CD4-positive, alpha-beta T cell treated with Interleukin-10 for 1 hour (primary cell): ENCODE results near the gene SLC25A45.

Experiments used
- DNase-seq: peaks from one replicate; pipeline ENCODE4 v3.0.0-alpha.2; 2020

Gene SLC25A45

DNA sequence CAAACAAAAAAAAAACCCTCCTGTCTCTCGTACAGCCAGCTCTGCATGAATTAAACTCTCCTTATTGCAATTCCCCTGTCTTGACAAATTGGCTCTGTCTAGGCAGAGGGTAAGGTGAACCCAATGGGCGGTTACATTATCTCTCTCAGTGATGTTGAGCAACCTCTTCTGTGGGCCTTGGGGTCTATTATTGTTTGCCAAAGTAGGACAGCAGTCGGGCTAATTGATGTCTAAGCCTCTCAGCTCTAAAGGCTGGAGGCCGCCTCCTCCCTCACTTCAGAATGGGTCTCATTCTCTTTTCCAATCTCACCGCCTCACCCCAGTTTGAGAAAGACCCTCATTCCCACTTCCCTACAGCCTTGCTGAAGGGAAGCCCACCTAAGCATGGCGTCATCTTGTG, 1.3 kb upstream of the SLC25A45 start:
- DNase-seq: no peak

DNA sequence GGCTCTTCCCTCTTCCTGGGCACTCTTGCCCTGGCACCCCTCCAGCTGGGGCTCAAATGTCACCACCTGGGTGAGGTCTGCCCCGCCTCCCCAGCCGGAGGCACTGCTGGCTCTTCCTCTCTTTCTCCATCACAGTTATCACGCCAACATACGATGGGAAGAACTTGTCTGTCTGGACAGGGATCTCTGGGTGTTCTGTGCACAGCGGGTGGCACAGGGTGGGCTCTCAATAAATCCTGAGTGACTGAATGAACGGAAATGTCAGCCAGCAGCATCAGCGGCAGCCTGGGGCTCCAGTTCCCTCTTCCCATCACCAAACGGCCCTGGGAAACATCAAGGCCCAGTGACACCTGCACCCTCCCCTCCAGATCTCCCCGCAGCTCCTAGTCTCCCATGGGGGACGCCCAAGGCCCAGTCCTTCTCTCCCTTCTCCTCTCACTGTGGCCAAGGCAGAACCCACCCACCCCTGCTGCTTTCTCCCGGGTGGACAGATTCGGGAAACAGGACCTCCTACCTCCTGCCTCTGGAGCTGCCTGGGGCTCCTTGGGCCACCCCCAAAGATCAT, 440 bp upstream of the SLC25A45 start:
- no peak for DNase-seq

DNA sequence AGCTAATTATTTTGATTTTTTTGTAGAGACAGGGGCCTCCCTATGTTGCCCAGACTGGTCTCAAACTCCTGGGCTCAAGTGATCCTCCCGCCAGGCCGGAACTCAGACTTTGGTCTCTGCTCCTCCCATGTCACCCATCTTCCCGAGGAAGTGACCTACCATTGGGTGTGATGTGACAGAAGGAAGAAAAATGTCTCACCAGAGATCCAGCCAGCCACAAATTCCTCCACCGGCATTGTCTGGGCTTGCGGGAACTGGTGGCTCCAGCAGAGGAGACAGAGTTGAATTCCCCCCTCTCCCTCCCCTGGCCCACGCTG, 772 bp downstream of the SLC25A45 start:
- no peak for DNase-seq

DNA sequence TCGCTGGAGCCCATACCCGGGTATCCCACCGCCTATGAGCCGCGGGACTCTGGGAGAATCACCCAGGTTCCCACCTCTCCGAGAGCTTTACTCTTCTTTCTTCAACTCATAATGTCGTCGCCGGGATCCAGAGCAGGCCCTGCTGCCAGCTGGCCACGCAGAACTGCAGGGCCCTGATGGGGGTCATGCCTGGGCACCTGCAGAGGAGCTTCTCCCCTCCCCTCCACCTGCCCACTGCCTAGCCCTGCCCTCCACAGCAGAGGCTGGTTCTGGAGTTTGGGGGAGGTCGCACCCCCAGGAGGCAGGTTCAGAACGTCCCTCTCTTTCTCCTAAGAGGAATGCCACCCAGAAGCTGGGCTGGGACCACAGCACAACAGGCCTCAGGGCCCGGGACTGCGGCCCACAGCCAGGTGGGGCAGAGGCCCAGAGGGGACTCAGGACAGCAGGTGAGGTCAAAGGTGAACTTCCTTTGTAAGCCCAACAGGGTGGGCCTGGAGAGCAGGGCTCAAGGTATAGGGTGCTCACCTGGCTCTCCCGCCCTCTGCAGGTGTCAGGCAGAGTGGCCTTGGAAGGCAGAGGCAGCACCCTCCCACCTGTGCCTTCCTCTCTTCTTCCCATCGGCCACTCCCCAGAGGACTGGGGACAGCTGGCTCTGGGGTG, 1.9 kb downstream of the SLC25A45 start:
- no peak for DNase-seq

DNA sequence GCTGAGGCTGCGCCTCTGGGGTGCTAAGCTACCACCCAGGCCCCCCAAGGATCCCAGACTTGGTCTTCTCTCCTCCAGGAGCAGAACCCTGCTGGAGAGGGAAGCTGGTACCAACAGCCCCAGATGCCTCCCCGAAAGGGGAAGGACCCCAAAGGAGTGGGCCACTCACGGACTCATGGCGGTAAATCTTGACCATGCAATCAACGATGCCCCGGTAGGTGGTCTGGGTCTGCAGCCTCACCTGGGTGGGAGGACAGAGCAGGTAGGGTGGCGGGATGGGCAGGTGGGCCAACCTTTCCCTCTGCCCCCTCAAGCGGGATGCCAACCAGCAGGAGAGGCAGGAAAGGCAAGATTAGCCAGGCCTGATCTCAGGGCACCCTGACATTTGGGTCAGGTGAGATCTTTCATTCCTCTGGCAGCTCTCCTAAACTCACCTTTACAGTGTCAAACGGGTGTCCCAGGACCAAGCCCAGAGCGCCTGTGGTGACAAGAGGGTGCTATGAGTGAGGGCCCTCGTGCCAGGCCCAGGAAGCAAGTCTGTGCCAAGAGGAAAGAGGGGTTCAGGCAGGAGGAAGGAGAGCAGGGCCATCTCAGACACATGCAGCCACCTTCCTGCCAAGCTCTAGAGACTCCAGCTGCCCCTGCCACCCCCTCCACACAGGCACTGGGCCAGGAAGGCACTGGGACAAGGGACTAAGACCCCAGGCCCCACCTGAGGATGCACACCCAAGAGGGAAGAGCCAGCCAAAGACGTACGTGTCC, 2.6 kb downstream of the SLC25A45 start:
- no peak for DNase-seq

DNA sequence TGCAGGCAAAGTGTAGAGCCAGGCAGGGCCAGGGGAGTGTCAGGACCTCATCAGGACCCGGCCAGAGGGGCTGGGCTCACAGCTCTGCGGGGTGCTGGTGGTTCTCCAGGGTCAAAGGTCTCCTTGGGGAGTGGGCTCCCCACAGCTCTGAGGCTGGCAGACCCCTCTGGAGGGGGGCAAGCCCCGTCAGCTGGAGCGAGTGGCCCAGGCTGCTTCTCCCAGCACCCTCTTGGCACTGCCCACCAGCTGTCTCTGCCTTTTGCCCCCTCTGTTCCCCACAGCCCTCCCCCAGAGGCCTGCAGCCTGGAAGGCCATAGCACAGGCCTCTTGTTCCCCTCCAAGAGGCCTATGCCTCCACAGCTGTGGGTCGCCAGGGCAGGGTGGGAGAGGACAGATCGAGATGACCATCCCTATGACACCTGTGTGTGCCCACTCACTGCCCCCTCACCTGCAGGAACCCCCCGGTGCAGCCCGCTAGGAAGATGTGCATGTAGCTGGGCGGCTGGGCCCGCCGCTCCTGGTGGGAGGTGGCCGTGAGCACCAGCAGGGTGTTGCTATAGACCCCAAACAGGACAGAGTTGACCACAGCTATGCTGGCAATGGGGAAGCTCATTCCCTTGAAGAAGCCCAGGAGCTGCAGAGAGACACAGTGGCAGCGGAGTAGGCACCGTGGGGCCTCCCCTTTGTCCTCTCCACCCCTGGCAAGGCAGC, 3.4 kb downstream of the SLC25A45 start:
- no peak for DNase-seq

DNA sequence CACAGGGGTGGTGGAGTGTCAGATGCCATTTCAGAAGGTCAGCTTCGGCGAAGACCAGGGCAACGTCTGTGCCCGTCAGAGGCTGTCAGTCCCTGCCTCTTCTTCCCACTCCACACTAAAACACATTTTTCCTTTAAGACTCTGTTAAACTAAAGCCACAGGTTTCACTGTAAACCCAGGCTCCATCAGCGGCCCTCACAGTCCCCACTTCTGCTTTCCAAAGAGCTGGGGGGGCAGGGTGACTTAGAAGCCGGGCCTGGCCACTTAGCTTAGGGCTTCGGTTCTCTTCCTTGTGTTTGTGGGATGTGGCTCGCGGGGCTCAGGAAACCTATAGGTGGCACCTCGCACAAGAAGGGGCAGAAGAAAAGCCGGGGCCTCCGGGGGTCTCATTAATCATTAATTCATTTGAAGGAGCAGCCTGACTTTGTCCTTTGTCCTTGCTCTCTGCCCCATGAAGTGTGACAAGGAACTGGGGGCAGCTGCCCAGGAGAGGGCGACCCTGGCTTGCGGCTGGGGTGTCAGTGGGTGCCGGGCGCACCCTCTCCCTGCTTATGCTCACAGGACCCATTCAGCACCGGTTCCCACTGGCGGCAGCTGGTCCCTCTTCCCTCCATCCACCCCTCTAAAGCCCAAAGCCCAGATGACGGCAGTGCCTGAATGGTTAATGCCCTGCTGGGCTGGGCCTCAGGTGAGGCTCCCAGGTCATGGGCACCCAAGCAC, 4.1 kb downstream of the SLC25A45 start:
- DNase-seq: no peak

DNA sequence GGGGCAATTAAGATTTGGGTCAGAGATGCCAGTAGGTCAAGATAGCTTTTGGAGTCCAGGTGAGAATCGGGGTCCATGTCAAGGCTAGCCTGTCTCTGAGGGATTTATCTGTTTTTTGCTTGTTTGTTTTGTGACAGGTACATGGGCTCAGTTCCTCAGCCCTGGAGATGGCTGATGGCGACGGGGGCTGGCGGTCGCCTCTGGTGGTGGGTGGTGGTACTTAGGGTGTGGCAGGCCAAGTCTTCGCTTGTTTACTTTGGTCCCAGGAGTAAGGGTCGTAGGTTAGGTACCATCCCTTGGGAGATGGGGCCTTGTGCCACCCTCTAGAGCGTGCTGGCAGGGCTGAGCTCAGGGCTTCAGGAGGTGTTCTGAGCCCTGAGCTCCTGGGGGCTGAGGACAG, 4.7 kb downstream of the SLC25A45 start:
- no peak for DNase-seq

DNA sequence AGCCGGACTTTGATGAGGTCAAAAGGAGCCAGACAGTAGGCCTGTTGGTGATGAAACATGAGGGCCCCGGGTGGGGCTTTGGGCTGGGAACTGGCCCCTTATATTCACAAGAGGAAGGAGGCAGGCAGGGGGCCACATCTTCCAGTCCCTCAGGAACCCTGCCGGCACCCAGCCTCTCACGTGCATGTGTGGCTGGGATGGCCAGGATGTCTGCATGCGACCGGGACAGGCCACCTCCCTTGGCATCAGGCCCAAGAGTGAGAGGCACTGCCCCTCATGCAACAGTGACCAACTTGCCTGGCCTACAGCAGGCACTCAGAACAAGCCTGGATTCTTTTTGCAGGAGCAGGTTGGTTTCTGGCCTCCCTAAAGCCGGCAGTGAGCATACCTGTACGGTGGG, 5.4 kb downstream of the SLC25A45 start:
- no peak for DNase-seq

DNA sequence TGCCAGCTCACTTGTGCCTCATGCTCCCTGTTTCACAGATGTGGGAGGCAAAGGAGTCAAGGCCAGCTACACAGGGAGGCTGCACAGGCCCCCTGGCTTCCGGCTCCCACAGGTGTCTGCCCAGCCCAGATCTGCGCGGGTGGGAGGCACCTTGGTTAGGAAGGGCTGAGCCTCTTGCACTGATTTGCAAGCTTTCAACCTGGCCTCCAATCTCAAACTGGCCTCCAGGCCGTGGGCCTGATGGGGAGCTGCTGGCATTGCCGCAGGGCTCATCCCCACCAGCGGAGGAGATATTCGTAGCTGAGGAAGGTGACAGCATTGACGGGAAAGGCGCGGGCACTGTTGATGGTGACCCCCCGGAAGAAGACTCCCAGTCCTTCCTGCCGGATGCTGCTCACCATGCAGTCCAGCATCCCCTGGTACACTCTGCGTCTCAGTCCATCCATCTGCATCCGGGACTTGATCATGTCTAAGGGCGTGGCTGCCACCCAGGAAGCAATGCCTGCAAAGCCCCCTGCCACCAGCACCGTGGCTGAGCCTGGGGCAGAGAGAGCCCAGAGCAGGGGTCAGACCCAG, 6.2 kb downstream of the SLC25A45 start:
- no peak for DNase-seq

DNA sequence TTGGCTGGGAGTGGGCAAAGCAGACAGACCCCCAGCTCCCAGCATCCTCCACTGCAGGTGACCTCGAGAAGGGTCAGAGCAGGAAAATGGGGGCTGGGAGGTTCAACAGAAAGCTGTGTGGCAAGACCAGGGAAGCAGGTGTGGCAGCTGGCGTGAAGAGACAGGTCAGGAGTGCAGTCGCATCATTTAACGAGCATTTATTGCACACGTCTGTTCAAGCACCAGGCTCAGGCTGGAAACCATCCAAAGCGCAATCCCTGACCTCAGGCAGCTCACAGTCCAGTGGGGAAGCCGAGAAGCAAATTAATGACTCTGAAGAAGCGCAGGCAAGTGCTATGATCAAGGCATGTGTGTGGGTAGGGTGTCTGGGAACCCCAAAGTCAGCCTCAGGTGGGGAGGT, 7.4 kb downstream of the SLC25A45 start:
- no peak for DNase-seq

DNA sequence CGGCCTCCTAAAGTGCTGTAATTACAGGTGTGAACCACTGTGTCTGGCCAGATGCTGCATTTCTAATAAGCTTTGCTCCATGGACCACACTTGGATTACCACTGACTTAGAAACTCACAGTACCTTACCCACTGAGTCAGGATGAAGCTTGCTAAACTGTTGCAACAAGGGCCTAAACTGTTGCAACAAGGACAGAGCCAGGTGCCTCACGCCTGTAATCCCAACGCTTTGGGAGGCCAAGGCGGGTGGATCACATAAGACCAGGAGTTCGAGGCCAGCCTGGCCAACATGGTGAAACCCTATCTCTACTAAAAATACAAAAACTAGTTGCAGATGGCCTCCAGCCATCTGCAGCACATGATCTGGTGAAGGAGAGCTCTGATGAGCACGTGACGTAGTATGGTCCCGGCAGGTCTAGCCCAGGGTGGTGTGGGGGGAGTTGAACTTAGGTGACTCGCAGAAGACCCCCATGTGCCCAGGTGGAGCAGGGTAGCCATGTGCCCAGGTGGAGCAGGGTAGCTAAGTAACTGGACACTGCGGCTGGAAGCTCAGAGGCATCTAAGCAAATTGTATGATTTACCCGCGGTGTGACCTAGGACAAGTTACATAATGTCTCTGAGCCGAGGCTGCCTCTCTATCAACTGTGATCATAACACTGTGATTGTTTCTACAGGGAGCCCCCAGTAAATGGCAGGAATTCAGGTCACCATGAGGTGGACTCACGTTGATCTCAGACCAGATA, 8.4 kb downstream of the SLC25A45 start:
- no peak for DNase-seq

DNA sequence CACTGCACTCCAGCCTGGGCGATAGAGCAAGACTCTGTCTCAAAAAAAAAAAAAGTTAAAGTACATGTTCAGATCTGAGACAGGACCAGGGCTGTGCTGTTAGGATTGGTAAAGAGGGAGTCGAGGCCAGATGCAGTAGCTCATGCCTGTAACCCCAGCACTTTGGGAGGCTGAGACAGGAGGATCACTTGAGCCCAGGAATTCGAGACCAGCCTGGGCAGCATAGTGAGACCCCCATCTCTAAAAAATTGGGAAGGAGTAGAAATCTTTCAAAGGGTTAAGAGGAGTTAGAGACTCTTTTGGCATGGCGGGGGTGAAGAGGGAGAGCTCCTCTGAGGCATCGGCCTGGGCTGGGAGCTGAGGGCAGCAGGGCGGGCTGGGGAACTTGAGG, 11.8 kb downstream of the SLC25A45 start:
- no peak for DNase-seq

DNA sequence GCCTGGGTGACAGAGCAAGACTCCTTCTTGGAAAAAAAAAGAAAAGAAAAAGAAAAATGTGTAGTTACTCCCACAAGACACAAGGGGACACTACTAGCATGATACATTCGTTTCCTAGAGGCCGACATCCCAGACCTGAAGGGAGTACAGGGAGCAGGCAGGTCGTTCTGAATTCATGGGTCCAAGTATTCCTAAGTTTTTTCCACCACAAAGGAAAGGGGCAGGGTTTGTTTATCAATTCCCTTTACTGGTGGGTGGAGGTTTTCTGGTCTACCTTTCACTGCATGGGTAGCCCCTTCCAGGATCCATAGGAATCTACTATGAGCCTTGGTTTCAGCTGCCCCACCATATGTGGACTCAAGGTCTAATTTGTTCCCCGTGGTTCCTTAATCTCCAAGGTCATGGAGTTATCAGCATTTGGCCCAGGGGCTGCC, 16.1 kb downstream of the SLC25A45 start:
- peak; percentile 74 for DNase-seq

DNA sequence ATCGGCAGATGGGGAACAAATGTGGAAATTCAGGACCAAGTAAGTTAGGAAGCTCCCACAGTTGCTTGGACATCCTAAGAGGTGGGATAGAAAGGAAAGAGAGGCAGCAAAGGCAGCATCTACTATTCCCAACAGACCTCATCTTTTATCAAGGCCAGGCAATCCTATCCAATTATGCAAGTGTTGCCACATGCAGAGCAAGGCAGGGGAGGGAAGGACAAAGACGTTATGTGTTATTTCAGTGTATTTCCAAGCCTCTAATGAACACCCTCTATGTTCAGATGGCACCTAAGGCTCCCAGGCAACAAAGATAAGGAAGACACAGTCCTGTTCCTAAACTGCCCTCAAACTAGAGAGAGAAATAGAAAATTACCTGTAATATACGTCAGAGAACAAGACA, 18.7 kb downstream of the SLC25A45 start:
- no peak for DNase-seq

DNA sequence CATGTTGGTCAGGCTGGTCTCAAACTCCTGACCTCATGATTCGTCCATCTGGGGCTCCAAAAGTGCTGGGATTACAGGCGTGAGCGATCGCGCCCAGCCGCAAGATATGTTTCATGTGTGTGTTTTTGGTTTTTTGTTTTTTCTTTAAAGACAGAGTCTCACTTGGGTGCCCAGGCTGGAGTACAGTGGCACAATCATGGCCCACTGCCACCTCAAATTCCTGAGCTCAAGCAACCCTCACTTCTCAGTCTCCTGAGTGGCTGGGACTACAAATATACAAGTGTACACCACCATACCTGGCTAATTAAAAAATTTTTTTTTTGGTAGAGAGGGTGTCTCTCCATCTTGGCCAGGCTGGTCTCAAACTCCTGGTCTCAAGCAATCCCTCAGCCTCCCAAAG, 19.5 kb downstream of the SLC25A45 start:
- no peak for DNase-seq

DNA sequence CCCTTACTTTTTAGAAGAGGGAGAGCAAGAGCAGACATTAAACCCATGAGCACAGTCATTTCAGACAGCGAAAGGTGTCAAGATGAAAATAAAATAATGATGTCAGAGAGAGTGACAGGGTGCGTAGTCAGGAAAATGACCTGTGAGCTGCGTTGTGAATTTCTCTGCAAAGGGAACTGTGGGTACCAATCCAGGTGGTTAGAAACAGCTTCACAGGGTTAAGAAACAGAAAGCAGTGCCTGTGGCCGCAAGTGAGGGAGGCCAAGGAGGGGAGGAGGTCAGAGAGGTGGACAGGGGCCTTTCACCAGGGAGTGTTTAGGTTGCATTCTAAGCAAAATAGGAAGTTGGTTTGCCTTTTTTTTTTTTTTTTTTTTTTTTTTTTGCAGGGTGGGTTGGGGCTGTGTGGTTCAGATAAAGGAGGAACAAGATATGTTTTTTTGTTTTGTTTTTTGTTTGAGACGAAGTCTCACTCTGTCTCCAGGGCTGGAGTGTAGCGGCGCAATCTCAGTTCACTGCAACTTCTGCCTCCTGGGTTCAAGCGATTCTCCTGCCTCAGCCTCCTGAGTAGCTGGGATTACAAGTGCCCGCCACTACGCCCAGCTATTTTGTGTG, 20.0 kb downstream of the SLC25A45 start:
- DNase-seq: no peak

DNA sequence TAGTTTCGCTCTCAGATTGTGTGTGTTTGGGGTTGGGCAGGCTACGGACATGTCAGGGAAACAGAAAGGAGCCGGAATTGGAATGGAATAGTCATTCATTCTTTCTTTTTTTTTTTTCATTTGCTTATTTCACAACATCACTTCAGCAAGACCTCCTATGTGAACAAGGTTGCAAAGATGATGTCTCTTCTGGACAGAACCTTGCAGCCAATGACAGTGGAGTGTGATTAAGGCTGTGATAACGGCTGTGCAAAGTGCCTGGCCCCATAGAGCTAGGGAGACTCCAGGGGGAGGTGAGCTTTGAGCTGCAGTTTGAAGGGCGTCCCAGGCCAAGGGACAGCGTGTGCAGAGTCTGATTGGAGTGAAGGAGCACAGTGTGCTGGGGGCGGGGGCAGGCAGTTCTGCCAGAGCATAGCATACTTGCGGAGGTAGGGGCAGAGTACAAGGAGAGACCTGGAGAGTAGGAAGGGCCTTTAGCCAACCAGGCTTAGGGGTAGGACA, 24.5 kb downstream of the SLC25A45 start:
- DNase-seq: no peak

DNA sequence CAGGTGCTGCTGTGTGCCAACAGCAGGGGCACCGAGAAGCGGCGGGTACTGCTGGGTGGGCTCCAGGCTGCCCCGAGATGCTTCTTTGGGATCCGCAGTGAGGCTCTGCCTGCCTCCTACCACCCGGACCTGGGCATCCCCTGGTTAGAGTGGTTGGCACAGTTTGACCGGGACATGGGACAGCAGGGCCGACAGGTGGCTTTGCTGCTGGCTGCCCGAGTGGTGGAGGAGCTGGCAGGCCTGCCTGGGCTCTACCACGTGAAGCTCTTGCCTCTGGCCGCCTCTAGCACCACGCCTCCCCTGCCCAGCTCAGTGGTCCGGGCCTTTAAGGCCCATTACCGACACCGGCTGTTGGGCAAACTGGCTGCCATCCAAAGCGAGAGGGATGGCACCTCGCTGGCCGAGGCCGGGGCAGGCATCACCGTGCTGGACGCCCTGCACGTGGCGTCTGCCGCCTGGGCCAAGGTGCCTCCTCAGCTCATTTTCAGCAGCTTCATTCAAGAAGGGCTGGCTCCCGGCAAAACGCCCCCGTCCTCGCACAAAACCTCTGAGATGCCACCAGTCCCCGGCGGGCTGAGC, 26.0 kb downstream of the SLC25A45 start:
- no peak for DNase-seq

DNA sequence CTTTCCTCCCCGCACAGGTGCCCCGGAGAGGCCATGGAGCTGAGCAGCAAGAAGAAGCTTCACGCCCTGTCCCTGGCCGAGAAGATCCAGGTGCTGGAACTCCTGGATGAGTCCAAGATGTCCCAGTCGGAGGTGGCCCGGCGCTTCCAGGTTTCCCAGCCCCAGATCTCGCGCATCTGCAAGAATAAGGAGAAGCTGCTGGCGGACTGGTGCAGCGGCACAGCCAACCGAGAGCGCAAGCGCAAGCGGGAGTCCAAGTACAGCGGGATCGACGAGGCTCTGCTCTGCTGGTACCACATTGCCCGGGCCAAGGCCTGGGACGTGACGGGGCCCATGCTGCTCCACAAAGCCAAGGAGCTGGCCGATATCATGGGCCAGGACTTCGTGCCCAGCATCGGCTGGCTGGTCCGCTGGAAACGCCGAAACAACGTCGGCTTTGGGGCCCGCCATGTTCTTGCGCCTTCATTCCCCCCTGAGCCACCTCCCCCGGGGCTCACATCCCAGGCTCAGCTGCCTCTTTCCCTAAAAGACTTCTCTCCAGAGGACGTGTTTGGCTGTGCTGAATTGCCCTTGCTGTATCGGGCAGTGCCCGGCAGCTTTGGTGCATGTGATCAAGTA, 26.6 kb downstream of the SLC25A45 start:
- DNase-seq: no peak
